Activated CD8-positive, alpha-beta T cell treated with anti-CD3 and anti-CD28 coated beads, Interleukin-2, amount 10 ng/mL, durations not matched to agents 7 days and 5 days (primary cell): ENCODE measurements around the gene SELENOM. TPM values are rescaled to one million over a fixed set of nuclear protein-coding genes. Genes with fewer than 3 reads are reported as not detected.

Experiments
- ATAC-seq: fragments of 150-1000 bp; cut with Tn5 transposase; one replicate; pipeline ENCODE4 v1.10.0; 2021; ENCODE audit warnings: moderate library complexity
- CTCF ChIA-PET: fragments of 350-600 bp; sonication (Branson Sonifier 250); formaldehyde crosslinking; loops from one replicate; lab custom pipeline; 2021; ENCODE audit warnings: antibody characterized with exemption; lab: Charles Lee
- POLR2A ChIA-PET: fragments of 350-600 bp; sonication (Branson Sonifier 250); formaldehyde crosslinking; loops from one replicate; lab custom pipeline; 2021; ENCODE audit warnings: antibody characterized with exemption; lab: Charles Lee
- DNase-seq: peaks from one replicate; pipeline ENCODE4 v3.0.0-alpha.2; 2020
- H3K27ac Mint-ChIP-seq: one replicate; pipeline ENCODE4 v1.8.0; 2021; ENCODE audit warnings: mild to moderate bottlenecking, mixed read lengths
- H3K27me3 Mint-ChIP-seq: one replicate; pipeline ENCODE4 v1.8.0; 2021; ENCODE audit warnings: low read depth, mixed read lengths
- H3K36me3 Mint-ChIP-seq: one replicate; pipeline ENCODE4 v1.8.0; 2021; ENCODE audit warnings: low read depth, mixed read lengths
- H3K4me1 Mint-ChIP-seq: one replicate; pipeline ENCODE4 v1.8.0; 2021; ENCODE audit warnings: low read depth, mixed read lengths
- H3K4me3 Mint-ChIP-seq: one replicate; pipeline ENCODE4 v1.8.0; 2021; ENCODE audit warnings: mild to moderate bottlenecking, mixed read lengths
- H3K9me3 Mint-ChIP-seq: one replicate; pipeline ENCODE4 v1.8.0; 2022; ENCODE audit warnings: mixed read lengths; ENCODE audit not compliant: insufficient read depth
- total RNA-seq, 2 experiments: library from RNA; stranded (reverse); gene quantifications; one replicate each; pipeline ENCODE4 v1.2.3, GENCODE V29; 2021

The SELENOM gene
- total RNA-seq, 2 experiments from 2014 or later = 0.76 to 0.87 TPM

- DNase-seq = no peak
- ChIA-PET POLR2A (interaction anchor here (0.6 to 0.8 kb wide), 2 partner anchors 205 to 453 kb away, joined by 3 read pairs; no protein-coding TSS in a partner anchor), CTCF (no interaction called here)
- Mint-ChIP-seq H3K4me3 (no peak overlapping the region), H3K27me3 (no peaks in the 10 kb centered on the region), H3K4me1 (peaks cover 19% of the 10 kb centered on the region), H3K36me3 (peaks cover 18% of the 10 kb centered on the region), H3K27ac (no peak overlapping the region), H3K9me3 (no peaks in the 10 kb centered on the region)
- ATAC-seq = no peak
Observed at GRCh38 chr22:31087744-31088215, 19.6 kb downstream of the SELENOM start.

- Mint-ChIP-seq H3K9me3 (no peaks in the 10 kb centered on the region), H3K27me3 (no peaks in the 10 kb centered on the region), H3K27ac (no peak overlapping the region), H3K4me1 (peaks cover 28% of the 10 kb centered on the region), H3K36me3 (peaks cover 14% of the 10 kb centered on the region), H3K4me3 (no peak overlapping the region)
- ChIA-PET CTCF (interaction anchor here (1.2 to 5.0 kb wide), 5 partner anchors 12 to 166 kb away, joined by 3 to 37 read pairs (median 16); partner anchors contain the start of gene SELENOM), POLR2A (interaction anchor here (0.8 kb wide), 1 partner anchor 206 kb away, joined by 3 read pairs; no protein-coding TSS in a partner anchor)
- ATAC-seq (no peak), DNase-seq (no peak)
Observed at GRCh38 chr22:31086703-31087330, 20.6 kb downstream of the SELENOM start.

GRCh38 chr22:31085928-31086327 is 21.4 kb downstream of the SELENOM start:
- H3K36me3 Mint-ChIP-seq = peaks cover 14% of the 10 kb centered on the region

GRCh38 chr22:31085493-31085824 is 21.9 kb downstream of the SELENOM start:
- H3K36me3 Mint-ChIP-seq = peaks cover 12% of the 10 kb centered on the region
- CTCF ChIA-PET = interaction anchor here (0.6 to 5.5 kb wide), 33 partner anchors 9 to 451 kb away, joined by 3 to 37 read pairs (median 5); partner anchors contain the start of genes LIMK2, MORC2, RNF185 and SELENOM
- POLR2A ChIA-PET = interaction anchor here (0.6 to 3.7 kb wide), 8 partner anchors 8 to 1006 kb away, joined by 3 to 21 read pairs (median 4); partner anchors contain the start of genes MORC2, PIK3IP1 and TUG1
- no peaks in the 10 kb centered on the region for H3K27me3 Mint-ChIP-seq
- ATAC-seq (no peak), DNase-seq (no peak)
- no peaks in the 10 kb centered on the region for H3K9me3 Mint-ChIP-seq
- peak overlapping the region; percentile 80 for H3K4me3 Mint-ChIP-seq
- peaks cover 36% of the 10 kb centered on the region for H3K4me1 Mint-ChIP-seq
- peak overlapping the region; percentile 90 for H3K27ac Mint-ChIP-seq

More at GRCh38 chr22:31085928-31086327, 21.4 kb downstream of the SELENOM start:
- Mint-ChIP-seq H3K27ac (no peak overlapping the region), H3K4me3 (no peak overlapping the region), H3K9me3 (no peaks in the 10 kb centered on the region), H3K4me1 (peaks cover 33% of the 10 kb centered on the region), H3K27me3 (no peaks in the 10 kb centered on the region)
- ATAC-seq (no peak), DNase-seq (no peak)
- CTCF ChIA-PET = interaction anchor here (1.2 to 5.0 kb wide), 12 partner anchors 8 to 452 kb away, joined by 3 to 37 read pairs (median 10); partner anchors contain the start of genes LIMK2, RNF185, SELENOM and SLC35E4
- POLR2A ChIA-PET = interaction anchor here (1.4 to 3.7 kb wide), 2 partner anchors 117 to 206 kb away, joined by 4 to 21 read pairs; partner anchors contain the start of genes MORC2, PIK3IP1 and TUG1

GRCh38 chr22:31084811-31085492 is 22.4 kb downstream of the SELENOM start:
- DNase-seq = peak; percentile 92
- ATAC-seq = peak; percentile 90
- Mint-ChIP-seq H3K27ac (peak overlapping the region; percentile 90), H3K27me3 (no peaks in the 10 kb centered on the region), H3K9me3 (no peaks in the 10 kb centered on the region), H3K36me3 (peaks cover 12% of the 10 kb centered on the region), H3K4me3 (peak overlapping the region; percentile 80), H3K4me1 (peaks cover 37% of the 10 kb centered on the region)
- POLR2A ChIA-PET = interaction anchor here (0.6 to 3.7 kb wide), 11 partner anchors 9 to 1007 kb away, joined by 3 to 21 read pairs (median 3); partner anchors contain the start of genes MORC2, PIK3IP1, SLC35E4 and TUG1
- CTCF ChIA-PET = interaction anchor here (0.6 to 5.5 kb wide), 38 partner anchors 9 to 451 kb away, joined by 3 to 37 read pairs (median 4); partner anchors contain the start of genes LIMK2, MORC2, PIK3IP1 and RNF185

DNA sequence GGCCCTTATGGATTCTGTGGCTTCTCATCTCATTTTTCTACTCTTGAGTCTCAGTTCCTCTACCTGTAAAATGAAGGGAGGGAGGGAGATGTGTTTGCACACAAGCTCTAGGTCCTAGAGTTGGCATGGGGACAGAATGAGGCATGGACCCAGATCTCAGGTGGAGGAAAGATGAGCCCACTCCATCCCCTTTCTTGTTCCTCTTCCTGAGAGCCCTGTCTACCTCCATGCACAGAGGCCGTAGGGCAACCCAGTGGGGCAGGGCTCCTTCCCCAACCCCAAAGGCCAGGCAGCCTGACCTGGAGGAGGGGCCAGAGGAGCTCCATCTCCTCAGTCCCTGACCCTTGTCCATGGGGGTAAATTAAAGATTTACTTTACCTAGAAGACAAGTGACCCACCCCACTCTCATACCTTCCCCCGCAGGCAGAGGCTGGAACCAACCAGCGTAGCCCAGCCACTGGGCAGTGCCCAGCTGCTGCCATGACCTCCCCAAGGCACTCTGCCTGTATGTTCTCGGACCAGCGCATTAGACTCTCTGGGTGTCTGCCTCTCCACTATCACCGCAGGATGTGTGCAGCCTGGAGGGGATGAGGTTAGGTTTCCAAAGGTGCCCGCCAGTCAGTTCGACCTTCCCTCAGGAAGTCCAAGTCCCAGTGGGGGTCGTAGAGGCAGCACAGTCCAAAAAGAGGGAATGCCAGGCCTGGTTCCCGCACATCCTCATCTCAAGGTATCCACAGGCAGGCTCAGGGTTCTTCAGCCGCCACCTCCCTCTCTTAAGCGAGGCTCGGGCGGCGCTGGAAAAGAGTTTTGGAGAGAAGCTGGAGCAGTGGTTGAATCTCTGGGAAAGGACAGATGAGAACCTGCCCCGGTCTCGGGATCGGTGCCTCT is 23.2 kb downstream of the SELENOM start:
- ChIA-PET CTCF (interaction anchor here (0.6 to 5.5 kb wide), 36 partner anchors 10 to 450 kb away, joined by 3 to 37 read pairs (median 5); partner anchors contain the start of genes LIMK2, MORC2, PIK3IP1 and RNF185), POLR2A (interaction anchor here (0.6 to 3.7 kb wide), 6 partner anchors 12 to 281 kb away, joined by 3 to 21 read pairs (median 4); partner anchors contain the start of genes MORC2, PIK3IP1 and TUG1)
- DNase-seq = no peak
- H3K36me3 Mint-ChIP-seq = peaks cover 12% of the 10 kb centered on the region
- H3K4me1 Mint-ChIP-seq = peaks cover 37% of the 10 kb centered on the region
- H3K27me3 Mint-ChIP-seq = no peaks in the 10 kb centered on the region
- H3K4me3 Mint-ChIP-seq = peak overlapping the region; percentile 80
- ATAC-seq = peak; percentile 1
- H3K9me3 Mint-ChIP-seq = no peaks in the 10 kb centered on the region
- peak overlapping the region; percentile 73 for H3K27ac Mint-ChIP-seq

DNA sequence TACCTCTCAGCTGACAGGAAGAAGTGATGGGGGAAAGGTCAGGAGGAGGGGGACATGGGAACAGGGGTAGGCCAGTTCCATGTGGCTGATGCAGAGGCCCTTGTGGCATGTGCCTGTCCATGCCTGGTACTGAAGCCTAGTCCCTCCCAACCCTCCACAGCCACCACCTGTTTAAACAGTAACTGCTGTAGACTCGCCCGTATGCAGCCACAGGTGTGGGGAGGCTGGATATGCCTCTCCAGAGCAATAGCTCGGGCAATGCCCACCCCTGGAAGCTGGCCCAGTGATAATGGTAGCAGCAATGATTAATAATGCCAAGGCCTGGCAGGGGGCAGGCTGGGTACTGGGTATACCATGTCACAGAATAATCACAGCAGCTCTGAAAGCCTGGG is 24.0 kb downstream of the SELENOM start:
- Mint-ChIP-seq H3K4me3 (peak overlapping the region; percentile 80), H3K9me3 (no peaks in the 10 kb centered on the region), H3K27ac (no peak overlapping the region), H3K27me3 (no peaks in the 10 kb centered on the region), H3K36me3 (peaks cover 9% of the 10 kb centered on the region), H3K4me1 (peaks cover 37% of the 10 kb centered on the region)
- ChIA-PET CTCF (interaction anchor here (0.7 to 5.5 kb wide), 14 partner anchors 9 to 449 kb away, joined by 3 to 37 read pairs (median 6); partner anchors contain the start of genes MORC2, SELENOM and TUG1), POLR2A (interaction anchor here (1.2 to 3.7 kb wide), 4 partner anchors 10 to 209 kb away, joined by 3 to 21 read pairs (median 4); partner anchors contain the start of genes MORC2, PIK3IP1 and TUG1)
- ATAC-seq (no peak), DNase-seq (no peak)

- peaks cover 7% of the 10 kb centered on the region for H3K36me3 Mint-ChIP-seq
- ATAC-seq = no peak
- H3K4me3 Mint-ChIP-seq = peak overlapping the region; percentile 88
- H3K27ac Mint-ChIP-seq = no peak overlapping the region
- H3K4me1 Mint-ChIP-seq = peaks cover 37% of the 10 kb centered on the region
- no peaks in the 10 kb centered on the region for H3K9me3 Mint-ChIP-seq
- DNase-seq = peak; percentile 74
- H3K27me3 Mint-ChIP-seq = no peaks in the 10 kb centered on the region
- ChIA-PET POLR2A (interaction anchor here (1.4 to 3.7 kb wide), 4 partner anchors 10 to 143 kb away, joined by 3 to 21 read pairs (median 9); partner anchors contain the start of genes MORC2 and TUG1), CTCF (interaction anchor here (0.7 to 5.5 kb wide), 16 partner anchors 10 to 448 kb away, joined by 3 to 37 read pairs (median 5); partner anchors contain the start of genes MORC2, SELENOM and TUG1)
Observed at GRCh38 chr22:31082606-31083376, 24.6 kb downstream of the SELENOM start.

DNA sequence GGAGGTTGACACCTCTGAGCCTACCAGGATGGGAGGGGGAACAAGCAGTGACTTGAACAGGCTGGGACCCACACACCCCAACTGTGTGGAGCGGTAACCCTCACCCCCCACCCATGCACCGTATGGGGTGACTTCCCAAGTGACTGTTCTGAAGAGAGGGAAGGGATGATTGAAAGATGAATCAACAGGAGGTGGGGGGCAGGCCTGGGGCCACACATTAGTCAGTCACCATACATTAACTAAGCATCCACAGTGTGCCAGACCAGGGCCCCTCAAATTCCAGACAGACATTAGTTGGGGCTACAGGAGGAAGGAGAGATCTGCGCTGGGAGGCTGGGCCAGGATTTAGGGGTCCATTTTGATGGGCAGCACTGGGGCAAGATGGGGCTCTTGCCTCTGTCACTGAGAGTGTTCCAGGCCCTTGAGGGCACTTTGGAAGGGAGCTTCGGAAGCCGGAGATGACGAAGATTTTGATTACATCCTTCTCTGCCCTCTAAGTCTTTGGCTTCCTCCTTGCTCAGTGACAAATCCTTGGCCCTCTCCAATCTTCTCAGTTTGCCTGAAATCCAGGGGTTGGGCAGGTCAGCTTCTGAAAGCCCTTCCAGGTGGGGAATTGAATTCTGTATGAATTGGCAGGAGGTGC is 25.3 kb downstream of the SELENOM start:
- Mint-ChIP-seq H3K4me3 (peak overlapping the region; percentile 88), H3K4me1 (peaks cover 37% of the 10 kb centered on the region), H3K27ac (peak overlapping the region; percentile 86), H3K27me3 (no peaks in the 10 kb centered on the region), H3K9me3 (no peaks in the 10 kb centered on the region), H3K36me3 (peaks cover 7% of the 10 kb centered on the region)
- no peak for ATAC-seq
- POLR2A ChIA-PET = interaction anchor here (1.4 to 2.3 kb wide), 3 partner anchors 11 to 142 kb away, joined by 3 to 13 read pairs (median 5); partner anchors contain the start of genes MORC2 and TUG1
- DNase-seq = no peak
- CTCF ChIA-PET = interaction anchor here (0.7 to 5.5 kb wide), 13 partner anchors 11 to 447 kb away, joined by 3 to 37 read pairs (median 5); partner anchors contain the start of genes LIMK2, MORC2 and TUG1
